Activated T-cell treated with anti-CD3 and anti-CD28 coated beads, Interleukin-2, amount 50 U/mL, for 24 hours (primary cell): ENCODE results near the gene ADGRE1.

Experiments
- DNase-seq: peaks from one replicate; pipeline ENCODE4 v3.0.0-alpha.2; 2020
- H3K27ac Mint-ChIP-seq: 2 replicates; pipeline ENCODE4 v1.8.0; 2020; ENCODE audit warnings: mild to moderate bottlenecking, mixed read lengths
- H3K27me3 Mint-ChIP-seq: 2 replicates; pipeline ENCODE4 v1.8.0; 2020; ENCODE audit warnings: mixed read lengths
- H3K36me3 Mint-ChIP-seq: 2 replicates; pipeline ENCODE4 v1.8.0; 2020; ENCODE audit warnings: low read depth, mixed read lengths
- H3K4me1 Mint-ChIP-seq: 2 replicates; pipeline ENCODE4 v1.8.0; 2020; ENCODE audit warnings: low read depth, mixed read lengths
- H3K4me3 Mint-ChIP-seq: 2 replicates; pipeline ENCODE4 v1.8.0; 2020; ENCODE audit warnings: mild to moderate bottlenecking, moderate library complexity, mixed read lengths
- H3K9me3 Mint-ChIP-seq: 2 replicates; pipeline ENCODE4 v1.8.0; 2020; ENCODE audit warnings: mixed read lengths

Gene ADGRE1

DNA sequence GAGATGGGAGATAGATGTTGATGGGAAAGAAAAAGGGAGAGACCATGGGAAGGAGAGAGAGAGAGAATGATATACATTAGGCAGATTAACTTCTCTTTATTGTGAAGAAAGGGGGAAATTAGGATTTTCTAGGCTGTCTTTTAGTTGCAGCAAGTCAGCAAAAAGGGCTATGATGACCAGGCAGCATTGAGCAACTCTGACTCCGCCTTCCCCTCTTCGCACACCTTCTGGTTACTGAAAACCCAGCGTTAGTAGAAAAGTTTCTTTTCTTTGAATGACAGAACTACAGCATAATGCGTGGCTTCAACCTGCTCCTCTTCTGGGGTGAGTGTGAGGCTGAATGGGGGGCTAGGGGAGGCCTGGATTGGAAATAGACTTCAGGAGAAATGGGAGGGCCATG is at the start of gene ADGRE1:
Gene ADGRE1, plus strand, starts transcription at position 264 of the 400 bp plus-strand sequence. Its CDS starts 30 bp downstream, at position 294.
- Mint-ChIP-seq H3K27ac (peak within 1 kb of the TSS; percentile 38), H3K36me3 (peaks cover 13% of the 10 kb centered on the region), H3K4me3 (no peak within 1 kb of the TSS), H3K9me3 (peaks cover 14% of the 10 kb centered on the region), H3K27me3 (no peaks in the 10 kb centered on the region), H3K4me1 (peaks cover 53% of the 10 kb centered on the region)
- no peak for DNase-seq

DNA sequence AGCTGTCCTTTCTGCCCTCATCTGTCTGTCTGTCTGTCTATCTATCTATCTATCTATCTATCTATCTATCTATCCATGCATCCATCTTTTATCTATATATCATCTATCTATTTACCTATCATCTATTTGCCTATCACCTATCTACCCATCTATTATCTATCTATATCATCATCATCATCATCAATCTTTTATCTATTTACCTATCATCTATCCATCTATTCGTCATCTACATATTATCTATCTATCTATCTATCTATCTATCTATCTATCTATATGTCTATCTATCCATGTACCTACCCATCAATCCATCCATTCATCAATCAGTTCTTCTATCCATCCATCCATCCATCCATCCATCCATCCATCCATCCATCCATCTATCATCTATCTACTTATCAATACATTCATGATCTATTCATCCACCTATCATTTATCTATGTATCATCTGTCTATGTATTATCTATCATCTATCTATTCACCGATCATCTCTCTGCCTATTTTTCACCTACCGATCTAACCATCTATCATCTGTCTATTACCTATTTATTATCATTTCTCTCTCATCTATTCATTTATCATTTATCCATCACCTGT is 49.2 kb upstream of the ADGRE1 start:
- peaks cover 24% of the 10 kb centered on the region for H3K4me1 Mint-ChIP-seq
- peaks cover 73% of the 10 kb centered on the region for H3K36me3 Mint-ChIP-seq

DNA sequence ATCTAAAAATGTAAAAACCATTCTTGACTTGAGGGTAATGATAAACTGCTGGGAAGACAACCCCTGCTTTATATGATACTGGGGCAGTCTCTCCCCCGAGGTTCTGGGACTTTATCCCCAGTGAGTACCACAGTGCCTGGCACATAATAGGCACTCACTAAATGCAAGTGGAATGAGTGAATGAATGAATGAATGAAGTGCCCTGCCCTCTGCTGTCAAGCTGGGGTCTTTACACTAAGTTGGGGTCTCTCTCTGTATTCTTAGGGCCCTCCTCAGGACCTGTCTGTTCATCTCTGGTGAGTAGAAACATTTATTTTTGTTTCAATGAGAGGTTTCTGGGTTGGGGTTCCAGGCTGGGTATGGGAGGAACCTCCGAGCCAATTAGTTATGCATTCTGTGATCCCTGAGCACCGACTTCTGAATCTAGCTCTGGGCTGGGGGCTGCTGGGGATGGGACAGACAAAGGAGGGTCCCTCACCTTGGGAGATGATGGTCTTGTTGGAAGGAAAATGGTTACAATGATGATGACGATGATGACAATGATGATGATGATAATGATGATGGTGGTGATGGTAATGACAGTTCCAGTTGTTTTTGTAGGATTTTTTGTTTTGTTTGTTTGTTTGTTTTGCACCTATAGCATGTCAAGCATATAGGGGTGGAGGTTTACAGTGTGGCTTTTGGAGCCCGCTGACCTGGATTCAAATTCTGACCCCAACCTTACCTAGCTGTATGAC is 44.3 kb upstream of the ADGRE1 start:
- Mint-ChIP-seq H3K36me3 (peaks cover 58% of the 10 kb centered on the region), H3K9me3 (no peaks in the 10 kb centered on the region), H3K27ac (peak overlapping the region; percentile 72), H3K4me3 (no peak overlapping the region), H3K27me3 (no peaks in the 10 kb centered on the region), H3K4me1 (peaks cover 5% of the 10 kb centered on the region)
- DNase-seq, result no peak

More for the DNA sequence above, 49.2 kb upstream of the ADGRE1 start:
- Mint-ChIP-seq H3K4me3 (no peak overlapping the region), H3K9me3 (no peaks in the 10 kb centered on the region), H3K27me3 (no peaks in the 10 kb centered on the region), H3K27ac (peak overlapping the region; percentile 66)
- no peak for DNase-seq

DNA sequence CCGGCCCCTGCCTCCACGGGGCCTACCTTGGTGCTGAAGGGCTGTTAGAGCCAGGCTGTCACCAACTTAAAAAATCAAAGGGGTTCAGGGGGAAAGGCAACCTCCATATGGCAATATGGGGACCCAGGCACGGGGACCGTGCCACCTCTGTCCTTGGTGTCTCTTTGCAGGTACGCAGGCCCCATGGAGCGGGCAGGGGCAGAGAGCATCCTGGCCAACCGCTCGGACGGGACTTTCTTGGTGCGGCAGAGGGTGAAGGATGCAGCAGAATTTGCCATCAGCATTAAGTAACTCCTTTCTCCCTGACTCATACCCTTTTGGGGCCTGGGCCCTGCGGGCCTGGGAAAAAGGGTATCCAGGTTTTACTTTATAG is 39.6 kb upstream of the ADGRE1 start:
- Mint-ChIP-seq H3K4me3 (no peak overlapping the region), H3K36me3 (peaks cover 66% of the 10 kb centered on the region), H3K4me1 (peaks cover 3% of the 10 kb centered on the region), H3K9me3 (no peaks in the 10 kb centered on the region), H3K27ac (no peak overlapping the region), H3K27me3 (no peaks in the 10 kb centered on the region)
- no peak for DNase-seq

GRCh38 chr19:6848986-6849385 is 38.4 kb upstream of the ADGRE1 start:
- Mint-ChIP-seq H3K9me3 (no peaks in the 10 kb centered on the region), H3K4me1 (peaks cover 1% of the 10 kb centered on the region), H3K4me3 (no peak overlapping the region), H3K36me3 (peaks cover 66% of the 10 kb centered on the region), H3K27me3 (no peaks in the 10 kb centered on the region), H3K27ac (no peak overlapping the region)
- no peak for DNase-seq

DNA sequence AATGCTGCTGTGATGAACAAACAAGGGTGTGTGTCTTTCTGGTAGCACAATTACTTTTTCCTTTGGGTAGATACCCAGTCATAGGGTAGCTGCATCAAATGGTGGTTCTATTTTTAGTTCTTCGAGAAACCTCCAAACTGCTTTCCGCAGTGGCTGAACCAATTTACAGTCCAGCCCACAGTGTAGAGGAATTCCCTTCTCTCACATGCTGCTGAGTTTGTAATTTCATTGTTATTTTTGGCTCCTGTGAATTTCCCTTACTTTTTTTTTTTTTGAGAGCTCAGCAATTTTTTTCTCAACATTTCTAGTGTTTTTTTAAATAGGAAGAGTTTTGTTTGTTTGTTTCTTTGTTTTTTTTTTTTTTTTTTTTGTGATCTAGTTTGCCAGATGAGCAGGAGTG is 37.5 kb upstream of the ADGRE1 start:
- Mint-ChIP-seq H3K27me3 (no peaks in the 10 kb centered on the region), H3K4me3 (no peak overlapping the region), H3K9me3 (no peaks in the 10 kb centered on the region), H3K27ac (peak overlapping the region; percentile 59), H3K36me3 (peaks cover 66% of the 10 kb centered on the region), H3K4me1 (peaks cover 1% of the 10 kb centered on the region)
- no peak for DNase-seq

- Mint-ChIP-seq H3K9me3 (no peaks in the 10 kb centered on the region), H3K4me1 (peaks cover 1% of the 10 kb centered on the region), H3K36me3 (peaks cover 81% of the 10 kb centered on the region), H3K27ac (peak overlapping the region; percentile 14), H3K4me3 (no peak overlapping the region), H3K27me3 (no peaks in the 10 kb centered on the region)
- no peak for DNase-seq
Observed at GRCh38 chr19:6851359-6851758, 36.0 kb upstream of the ADGRE1 start.

GRCh38 chr19:6852001-6852400 is 35.4 kb upstream of the ADGRE1 start:
- no peak for DNase-seq
- Mint-ChIP-seq H3K4me3 (no peak overlapping the region), H3K27me3 (no peaks in the 10 kb centered on the region), H3K36me3 (peaks cover 85% of the 10 kb centered on the region), H3K27ac (no peak overlapping the region), H3K4me1 (peaks cover 1% of the 10 kb centered on the region), H3K9me3 (no peaks in the 10 kb centered on the region)

DNA sequence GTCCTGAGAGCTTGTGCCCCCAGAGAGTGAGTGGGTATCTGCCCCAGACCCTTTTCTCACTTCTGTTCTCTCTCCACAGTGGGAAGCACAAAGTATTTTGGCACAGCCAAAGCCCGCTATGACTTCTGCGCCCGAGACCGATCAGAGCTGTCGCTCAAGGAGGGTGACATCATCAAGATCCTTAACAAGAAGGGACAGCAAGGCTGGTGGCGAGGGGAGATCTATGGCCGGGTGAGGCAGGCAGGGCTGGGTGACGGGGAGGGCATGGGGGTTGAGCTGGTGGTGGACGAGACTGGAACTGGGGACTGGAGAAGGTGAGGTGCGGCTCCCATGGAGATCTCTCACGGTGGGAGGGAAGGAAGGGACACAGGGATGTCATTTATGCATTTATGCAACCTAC is 33.5 kb upstream of the ADGRE1 start:
- no peaks in the 10 kb centered on the region for H3K9me3 Mint-ChIP-seq
- peaks cover 75% of the 10 kb centered on the region for H3K36me3 Mint-ChIP-seq
- DNase-seq, result no peak
- peaks cover 1% of the 10 kb centered on the region for H3K4me1 Mint-ChIP-seq
- peak overlapping the region; percentile 7 for H3K27ac Mint-ChIP-seq
- no peaks in the 10 kb centered on the region for H3K27me3 Mint-ChIP-seq
- no peak overlapping the region for H3K4me3 Mint-ChIP-seq

- peaks cover 69% of the 10 kb centered on the region for H3K36me3 Mint-ChIP-seq
- H3K4me3 Mint-ChIP-seq, result no peak overlapping the region
- no peaks in the 10 kb centered on the region for H3K4me1 Mint-ChIP-seq
- DNase-seq, result no peak
- H3K27me3 Mint-ChIP-seq, result no peaks in the 10 kb centered on the region
- H3K9me3 Mint-ChIP-seq, result no peaks in the 10 kb centered on the region
- no peak overlapping the region for H3K27ac Mint-ChIP-seq
Observed at GRCh38 chr19:6854758-6855157, 32.6 kb upstream of the ADGRE1 start.

- H3K4me3 Mint-ChIP-seq, result no peak overlapping the region
- H3K36me3 Mint-ChIP-seq, result peaks cover 50% of the 10 kb centered on the region
- no peaks in the 10 kb centered on the region for H3K27me3 Mint-ChIP-seq
- no peak for DNase-seq
- H3K4me1 Mint-ChIP-seq, result peaks cover 5% of the 10 kb centered on the region
- peak overlapping the region; percentile 38 for H3K27ac Mint-ChIP-seq
- no peaks in the 10 kb centered on the region for H3K9me3 Mint-ChIP-seq
Observed at GRCh38 chr19:6856749-6857372, 30.5 kb upstream of the ADGRE1 start.

- peaks cover 9% of the 10 kb centered on the region for H3K36me3 Mint-ChIP-seq
- H3K4me3 Mint-ChIP-seq, result no peak overlapping the region
- H3K9me3 Mint-ChIP-seq, result no peaks in the 10 kb centered on the region
- peaks cover 20% of the 10 kb centered on the region for H3K4me1 Mint-ChIP-seq
- no peak for DNase-seq
- peak overlapping the region; percentile 64 for H3K27ac Mint-ChIP-seq
- no peaks in the 10 kb centered on the region for H3K27me3 Mint-ChIP-seq
Observed at GRCh38 chr19:6861683-6862286, 25.6 kb upstream of the ADGRE1 start.

DNA sequence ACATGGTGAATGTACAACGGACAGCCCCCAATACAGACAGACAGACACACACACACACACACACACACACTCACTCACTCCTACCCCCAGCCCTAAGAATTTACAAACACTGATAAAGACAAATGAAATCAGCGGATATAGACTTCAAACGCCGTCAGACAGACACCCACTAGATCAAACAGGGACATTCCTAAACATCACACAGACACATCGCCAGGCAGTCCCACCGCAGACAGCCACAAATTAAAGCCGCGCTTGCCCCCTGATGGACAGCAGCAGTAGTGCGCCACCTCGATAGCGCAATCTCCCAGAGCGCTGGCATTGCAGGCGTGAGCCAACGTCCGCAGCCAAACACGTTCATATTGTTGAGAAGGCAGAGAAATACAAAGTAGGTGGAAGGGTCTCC is 24.7 kb upstream of the ADGRE1 start:
- Mint-ChIP-seq H3K4me3 (peak overlapping the region; percentile 79), H3K36me3 (no peaks in the 10 kb centered on the region), H3K9me3 (no peaks in the 10 kb centered on the region), H3K27me3 (no peaks in the 10 kb centered on the region), H3K27ac (peak overlapping the region; percentile 93), H3K4me1 (peaks cover 21% of the 10 kb centered on the region)
- peak; percentile 92 for DNase-seq

DNA sequence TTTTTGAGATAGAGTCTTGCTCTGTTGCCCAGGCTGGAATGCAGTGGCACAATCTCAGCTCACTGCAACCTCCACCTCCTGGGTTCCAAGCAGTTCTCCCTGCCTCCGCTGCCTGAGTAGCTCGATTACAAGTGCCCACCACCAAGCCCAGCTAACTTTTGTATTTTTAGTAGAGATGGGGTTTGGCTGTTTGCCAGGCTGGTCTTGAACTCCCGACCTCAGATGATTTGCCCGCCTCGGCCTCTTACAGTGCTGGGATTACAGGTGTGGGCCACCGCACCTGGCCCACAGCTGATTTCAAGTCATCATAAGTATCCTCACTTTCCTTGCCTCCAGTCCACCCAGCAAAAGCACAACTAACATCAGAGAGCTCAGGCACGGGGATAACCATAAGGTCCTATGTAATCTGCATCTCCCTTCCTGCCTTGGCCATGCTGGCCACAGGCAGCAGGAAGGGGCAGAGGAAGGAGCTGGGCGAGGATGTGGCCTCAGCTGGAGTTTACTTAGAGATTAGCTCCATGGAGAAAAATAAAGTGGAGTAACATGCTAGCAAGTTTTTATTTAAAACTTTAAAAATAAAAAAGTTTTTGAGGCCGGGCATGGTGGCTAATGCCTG is 22.9 kb upstream of the ADGRE1 start:
- H3K27ac Mint-ChIP-seq, result no peak overlapping the region
- peaks cover 30% of the 10 kb centered on the region for H3K4me1 Mint-ChIP-seq
- H3K36me3 Mint-ChIP-seq, result no peaks in the 10 kb centered on the region
- no peaks in the 10 kb centered on the region for H3K27me3 Mint-ChIP-seq
- H3K4me3 Mint-ChIP-seq, result no peak overlapping the region
- no peak for DNase-seq
- no peaks in the 10 kb centered on the region for H3K9me3 Mint-ChIP-seq
